Raji (cell line): ENCODE results near the gene GOT1.

ENCODE experiments used
- POLR2A ChIP-seq: IDR thresholded peaks from 2 replicates; pipeline ENCODE4 v1.6.1; 2011; ENCODE audit warnings: low read depth, low read length, control low read depth; ENCODE audit not compliant: insufficient read depth

The GOT1 gene

GRCh38 chr10:99389729-99390480, 40.5 kb downstream of the GOT1 start:
- TF ChIP-seq POLR2A: no peak

GRCh38 chr10:99387541-99387940, 42.9 kb downstream of the GOT1 start:
- TF ChIP-seq POLR2A: no peak

- no peak for TF ChIP-seq POLR2A
These were observed 43.4 kb downstream of the GOT1 start for GRCh38 chr10:99387071-99387470.

- no peak for TF ChIP-seq POLR2A
These were observed 48.2 kb downstream of the GOT1 start for GRCh38 chr10:99382176-99382575.

GRCh38 chr10:99375426-99375825, 55.0 kb downstream of the GOT1 start:
- TF ChIP-seq POLR2A: no peak

- no peak for TF ChIP-seq POLR2A
These were observed 55.5 kb downstream of the GOT1 start for GRCh38 chr10:99374972-99375371.

- TF ChIP-seq POLR2A: no peak
These were observed 55.9 kb downstream of the GOT1 start for GRCh38 chr10:99374526-99374925.

GRCh38 chr10:99372546-99373271, 57.7 kb downstream of the GOT1 start:
- no peak for TF ChIP-seq POLR2A

- no peak for TF ChIP-seq POLR2A
These were observed 59.4 kb downstream of the GOT1 start for GRCh38 chr10:99370993-99371392.

- no peak for TF ChIP-seq POLR2A
These were observed 60.9 kb downstream of the GOT1 start for GRCh38 chr10:99369551-99369950.

- no peak for TF ChIP-seq POLR2A
These were observed 61.3 kb downstream of the GOT1 start for GRCh38 chr10:99369126-99369525.

GRCh38 chr10:99368646-99369045, 61.8 kb downstream of the GOT1 start:
- no peak for TF ChIP-seq POLR2A

- TF ChIP-seq POLR2A: no peak
These were observed 63.8 kb downstream of the GOT1 start for GRCh38 chr10:99366666-99367065.

- no peak for TF ChIP-seq POLR2A
These were observed 64.7 kb downstream of the GOT1 start for GRCh38 chr10:99365736-99366135.

GRCh38 chr10:99365311-99365710, 65.1 kb downstream of the GOT1 start:
- TF ChIP-seq POLR2A: no peak

GRCh38 chr10:99364125-99364524, 66.3 kb downstream of the GOT1 start:
- no peak for TF ChIP-seq POLR2A

- no peak for TF ChIP-seq POLR2A
These were observed 69.5 kb downstream of the GOT1 start for GRCh38 chr10:99360934-99361333.

- TF ChIP-seq POLR2A: no peak
These were observed 72.3 kb downstream of the GOT1 start for GRCh38 chr10:99358101-99358500.
